SKM-1 (cell line): ENCODE data around the gene TOR1AIP2.
A peak's percentile ranks its signal among the peaks of the same experiment; 100 is the strongest.
"Not testable (repeated sequence)": the region's sequence is repeated elsewhere in the genome, so short reads cannot be mapped to it uniquely, and the experiment has no call there.

Experiments
- DNase-seq: peaks from one replicate; lab custom pipeline; 2025; ENCODE audit not compliant: unreplicated experiment; lab: John Stamatoyannopoulos, UW

The TOR1AIP2 gene

DNA sequence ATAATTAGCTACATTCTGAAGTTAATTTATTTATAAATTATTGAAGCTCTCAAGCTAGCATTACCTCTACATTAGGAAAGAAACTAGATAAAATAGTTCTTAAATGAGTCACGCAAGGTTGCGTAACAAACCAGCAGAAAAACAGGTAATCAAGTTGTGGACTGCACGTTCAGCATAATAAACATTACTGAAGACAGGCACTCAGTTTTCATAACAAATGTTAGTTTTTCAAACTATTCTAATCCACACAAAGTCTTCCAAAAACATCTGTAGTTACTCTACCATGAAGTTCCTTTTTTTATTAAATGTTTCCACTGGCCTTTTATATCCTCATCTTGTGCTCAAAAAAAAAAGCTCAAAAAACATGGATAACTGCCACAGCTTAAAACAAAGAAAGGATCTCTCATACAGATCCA is 1.3 kb downstream of the TOR1AIP2 start:
- no peak for DNase-seq

DNA sequence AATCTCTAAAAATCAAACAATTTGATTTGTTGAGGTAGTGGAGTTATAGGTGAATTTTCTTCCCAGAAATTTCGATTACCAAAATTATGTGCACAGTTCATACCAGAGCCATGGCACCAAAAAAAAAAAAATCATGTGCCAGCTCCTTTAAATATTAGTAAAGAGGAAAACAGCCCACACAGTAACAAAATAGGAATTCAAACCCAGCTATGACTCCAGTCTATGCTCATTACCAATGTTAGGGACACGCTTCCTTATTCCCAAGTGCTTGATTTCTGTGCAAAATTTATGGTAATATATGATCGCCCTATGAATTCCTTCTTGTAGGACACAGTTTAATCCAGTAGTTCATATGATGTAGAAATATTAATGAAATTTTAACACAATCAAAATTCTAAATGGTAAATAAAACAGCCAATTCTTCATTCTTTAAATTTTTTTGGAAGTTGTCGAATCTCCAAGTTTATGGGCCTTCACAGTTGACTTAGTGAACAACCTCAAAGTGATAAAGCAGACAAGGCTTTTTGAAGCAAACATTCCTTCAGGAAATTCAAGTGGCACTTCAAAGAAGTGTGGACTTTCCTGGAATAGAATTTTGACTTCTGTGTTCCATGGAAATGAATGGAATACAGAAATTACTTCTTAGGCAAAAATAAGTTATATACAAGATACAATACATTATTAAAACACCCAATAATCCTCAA is 1.9 kb downstream of the TOR1AIP2 start:
- DNase-seq = no peak

DNA sequence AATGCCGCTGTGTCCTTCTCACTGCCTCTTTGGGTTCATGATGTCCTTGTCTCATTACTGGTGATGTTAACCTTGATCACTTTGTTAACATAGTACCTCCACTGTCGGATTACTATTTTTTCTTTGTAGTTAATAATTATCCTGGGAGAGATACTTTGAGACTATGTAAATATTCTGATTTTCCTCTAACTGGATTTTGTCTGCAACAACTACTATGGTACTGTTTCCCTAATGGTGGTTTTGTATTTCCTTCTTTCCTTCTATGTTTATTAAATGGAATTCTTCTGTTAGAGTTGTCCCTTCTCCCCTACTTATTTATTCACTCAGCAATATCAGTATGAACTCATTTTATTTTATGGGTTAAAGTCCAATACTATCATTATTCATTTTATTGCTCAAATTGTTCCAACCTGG is 4.2 kb downstream of the TOR1AIP2 start:
- no peak for DNase-seq

DNA sequence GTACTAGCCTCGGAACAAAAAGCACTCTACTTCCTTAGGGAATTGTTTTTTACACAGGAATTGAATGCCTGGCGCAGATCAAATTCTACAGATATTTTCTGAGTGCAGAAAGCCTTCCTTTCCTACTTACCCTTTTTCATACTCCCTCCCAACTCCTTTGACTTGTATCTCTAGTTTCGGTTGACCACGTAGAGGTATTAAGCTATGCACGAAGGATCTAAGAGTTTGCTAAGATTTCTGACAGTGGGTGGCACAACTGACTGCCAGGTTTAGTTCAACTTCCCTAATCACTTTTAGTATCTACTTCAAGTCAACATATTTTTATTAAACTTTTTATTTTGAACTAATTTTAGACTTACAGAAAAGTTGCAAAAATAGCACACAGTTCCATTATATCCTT is 5.0 kb downstream of the TOR1AIP2 start:
- DNase-seq = no peak

DNA sequence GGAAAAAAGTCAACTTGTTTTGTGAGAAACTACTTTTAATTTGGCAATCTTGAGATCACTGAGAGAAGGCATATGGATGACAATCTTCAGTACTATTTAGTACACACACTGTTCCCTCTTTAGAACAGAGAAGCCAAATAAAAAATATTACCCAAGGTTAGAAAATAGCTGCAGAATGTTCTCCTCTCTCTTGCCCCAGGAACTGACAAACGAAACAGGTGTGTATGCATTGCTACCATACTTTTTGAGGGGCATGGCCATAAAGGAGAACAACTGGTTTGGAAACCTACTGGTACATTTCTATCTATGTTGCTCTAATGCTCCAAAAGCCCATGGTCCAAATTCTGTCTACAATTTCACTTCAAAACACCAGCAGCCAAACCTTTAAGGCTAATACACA is 5.7 kb downstream of the TOR1AIP2 start:
- no peak for DNase-seq

DNA sequence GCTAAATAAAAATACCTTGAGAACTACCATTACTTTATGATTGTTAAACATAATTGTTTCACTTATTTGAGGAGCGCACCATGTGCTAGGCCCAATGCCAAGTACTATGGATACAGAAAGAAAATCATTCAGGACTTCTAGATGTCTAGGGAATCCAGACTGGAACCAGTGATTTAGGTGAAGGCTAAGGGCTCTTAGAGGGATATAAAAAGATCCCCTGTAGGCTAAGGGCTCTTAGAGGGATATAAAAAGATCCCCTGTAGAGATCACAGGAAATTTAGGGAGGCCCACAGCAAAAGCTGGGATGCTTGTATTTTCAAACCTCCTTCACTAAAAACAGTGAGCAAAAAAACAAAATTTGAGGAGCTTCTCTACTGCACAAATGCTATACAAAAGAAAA is 6.7 kb downstream of the TOR1AIP2 start:
- DNase-seq = no peak

DNA sequence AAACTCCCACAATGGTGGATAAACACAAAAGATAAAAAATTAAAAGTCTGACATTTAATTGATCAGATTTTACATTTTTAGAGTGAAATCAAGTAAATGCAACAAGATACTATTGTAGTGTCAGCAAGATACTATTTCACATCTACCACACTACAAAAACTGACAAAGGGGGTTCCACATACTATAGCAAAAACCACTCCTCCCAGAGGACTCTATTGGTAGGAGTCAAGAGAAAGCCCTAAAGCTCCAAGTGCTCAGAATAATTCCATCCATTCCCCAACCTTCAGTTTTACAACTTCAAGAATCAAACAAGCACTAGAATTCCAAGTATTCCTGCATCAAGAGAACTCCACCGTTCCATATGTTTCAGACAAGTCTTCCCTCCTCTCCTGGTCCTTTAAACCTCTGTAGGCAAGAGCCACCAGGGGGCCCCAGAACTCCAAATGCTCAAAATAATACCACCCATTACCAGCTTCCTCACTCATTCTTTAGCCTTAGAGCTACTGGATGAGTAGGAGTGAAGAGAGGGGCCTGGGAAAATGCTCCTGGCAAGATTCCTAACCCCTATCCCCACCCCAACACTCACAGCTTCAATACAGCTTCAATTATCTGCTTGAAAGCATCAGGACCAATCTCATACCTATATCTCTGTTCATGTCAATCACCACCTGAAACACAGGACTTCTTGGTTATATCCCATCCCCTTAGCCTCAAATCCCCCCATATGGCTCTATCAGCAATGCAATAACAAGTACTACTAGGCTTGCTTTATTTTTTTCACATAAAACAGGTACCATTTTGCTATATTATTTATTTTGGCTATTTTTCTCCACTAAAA is 9.9 kb downstream of the TOR1AIP2 start:
- peak; percentile 67 for DNase-seq

DNA sequence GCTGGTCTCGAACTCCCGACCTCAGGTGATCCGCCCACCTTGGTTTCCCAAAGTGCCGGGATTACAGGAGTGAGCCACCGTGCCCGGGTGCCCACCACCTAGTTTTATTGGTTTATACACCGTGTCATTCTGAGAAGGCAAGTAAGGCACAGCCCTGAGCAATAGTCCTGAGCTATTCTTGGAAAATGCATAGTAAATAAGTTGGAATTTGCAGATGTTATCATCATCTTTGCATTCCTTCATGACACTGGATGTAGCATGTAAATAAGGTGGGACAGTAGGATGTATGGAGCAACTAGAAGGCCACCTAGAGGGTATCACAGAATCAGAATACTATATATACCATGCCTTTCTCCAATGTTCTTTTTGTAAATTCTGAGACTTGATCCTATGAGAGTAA is 11.0 kb downstream of the TOR1AIP2 start:
- DNase-seq = no peak

DNA sequence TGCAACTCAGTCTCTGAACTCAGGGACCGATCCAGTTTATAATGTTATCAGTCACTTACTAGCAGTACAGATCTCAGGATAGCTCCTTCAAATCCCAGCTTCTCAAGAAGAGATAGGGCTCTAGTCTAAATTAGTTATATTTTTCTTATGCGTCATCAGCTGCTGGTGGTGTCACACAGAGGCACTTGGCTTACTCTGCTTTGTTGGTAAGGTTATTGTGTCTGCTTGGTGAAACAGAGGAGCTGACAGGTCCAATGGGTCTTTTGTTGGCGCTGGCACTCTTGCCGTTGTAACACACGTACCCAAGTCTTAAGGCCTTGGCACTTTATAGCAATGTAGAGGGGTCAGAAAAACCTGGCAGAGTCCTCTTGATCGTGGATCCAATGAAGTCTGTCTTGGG is 12.2 kb downstream of the TOR1AIP2 start:
- DNase-seq = no peak

DNA sequence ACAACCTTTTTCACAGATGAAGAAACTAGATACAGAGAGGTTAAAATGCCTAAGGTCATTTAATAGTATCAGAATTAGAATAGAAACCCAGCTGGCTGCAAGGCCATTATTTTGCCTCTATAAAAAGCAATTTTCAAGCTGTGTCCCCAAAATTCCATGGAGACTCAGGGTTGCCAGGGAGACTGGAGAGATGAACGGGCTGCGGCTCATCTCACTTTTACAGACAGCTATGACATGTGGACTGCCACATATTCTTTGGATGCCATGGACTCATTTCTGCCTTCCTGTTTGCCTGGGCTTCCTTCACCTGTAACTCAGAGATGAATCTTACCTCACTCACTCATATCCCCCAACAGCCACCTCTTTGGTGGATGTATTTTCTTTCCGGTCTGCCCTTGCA is 17.0 kb downstream of the TOR1AIP2 start:
- no peak for DNase-seq

DNA sequence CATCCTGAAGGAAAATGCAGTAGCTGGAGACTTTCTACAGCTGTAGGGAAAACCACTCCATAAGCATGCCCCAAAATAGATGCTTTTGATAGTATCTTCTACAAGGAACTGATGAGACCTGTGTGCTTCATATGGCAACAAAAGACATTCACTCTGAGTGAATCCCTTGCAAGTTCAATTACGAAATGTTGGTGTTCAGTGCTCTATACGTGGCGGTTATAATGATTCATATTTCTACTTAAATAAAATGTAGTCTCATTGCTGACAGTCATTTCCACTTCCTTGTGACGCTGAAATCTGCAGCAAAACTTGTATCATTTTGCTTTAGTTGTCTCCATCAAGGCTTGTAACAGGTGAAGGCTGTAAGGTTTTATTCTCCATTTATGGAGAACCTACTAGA is 20.6 kb downstream of the TOR1AIP2 start:
- DNase-seq = no peak

DNA sequence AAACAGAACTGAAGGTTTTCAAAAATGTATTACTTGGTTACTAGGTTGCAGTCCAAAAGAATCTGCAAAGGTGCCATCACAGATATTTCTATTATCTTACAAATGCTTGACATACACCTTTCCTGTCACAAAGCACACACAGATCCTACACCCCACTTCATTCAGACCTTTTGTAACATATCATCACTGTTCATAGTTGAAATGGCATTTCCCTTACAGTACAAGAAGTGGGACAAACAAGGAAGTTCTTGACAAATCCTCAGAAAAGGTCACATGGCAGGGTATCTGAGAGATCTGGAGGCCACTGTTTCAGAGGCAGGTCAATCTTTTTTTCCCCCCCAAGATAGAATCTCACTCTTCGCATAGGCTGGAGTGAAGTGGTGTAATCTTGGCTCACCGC is 21.3 kb downstream of the TOR1AIP2 start:
- DNase-seq = no peak

DNA sequence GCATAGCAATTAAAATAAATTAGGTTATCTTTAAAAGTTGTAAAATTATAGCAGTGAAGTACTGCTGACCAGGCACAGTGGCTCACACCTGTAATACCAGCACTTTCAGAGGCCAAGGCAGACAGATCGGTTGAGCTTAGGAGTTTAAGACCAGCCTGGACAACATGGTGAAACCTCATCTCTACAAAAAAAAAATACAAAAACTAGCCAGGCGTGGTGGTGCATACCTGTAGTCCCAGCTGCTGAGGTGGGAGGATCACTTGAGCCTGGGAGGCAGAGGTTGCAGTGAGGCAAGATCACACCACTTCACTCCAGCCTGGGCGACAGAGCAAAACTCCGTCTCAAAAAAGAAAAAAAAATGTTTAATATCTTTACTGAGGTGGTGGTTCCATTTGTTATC is 21.8 kb downstream of the TOR1AIP2 start:
- DNase-seq = not testable (repeated sequence)

DNA sequence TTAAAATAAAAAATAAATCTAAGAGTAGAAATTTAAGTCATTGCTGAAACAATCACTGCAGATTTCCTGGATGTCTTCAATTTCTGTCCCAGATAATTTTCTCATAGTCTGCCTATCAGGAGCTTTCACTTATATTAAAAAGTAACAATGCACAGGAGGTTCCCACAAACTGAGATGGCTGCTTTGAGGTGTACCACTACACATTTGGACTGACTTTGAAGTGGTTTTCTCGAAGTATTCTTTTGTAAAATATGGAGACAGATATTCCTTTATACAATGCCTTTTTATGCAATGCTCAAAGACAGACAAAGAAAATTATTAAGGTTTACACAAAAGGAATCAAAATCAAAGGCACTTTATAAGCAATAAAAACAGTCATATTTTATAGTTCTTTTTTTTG is 24.5 kb downstream of the TOR1AIP2 start:
- no peak for DNase-seq

DNA sequence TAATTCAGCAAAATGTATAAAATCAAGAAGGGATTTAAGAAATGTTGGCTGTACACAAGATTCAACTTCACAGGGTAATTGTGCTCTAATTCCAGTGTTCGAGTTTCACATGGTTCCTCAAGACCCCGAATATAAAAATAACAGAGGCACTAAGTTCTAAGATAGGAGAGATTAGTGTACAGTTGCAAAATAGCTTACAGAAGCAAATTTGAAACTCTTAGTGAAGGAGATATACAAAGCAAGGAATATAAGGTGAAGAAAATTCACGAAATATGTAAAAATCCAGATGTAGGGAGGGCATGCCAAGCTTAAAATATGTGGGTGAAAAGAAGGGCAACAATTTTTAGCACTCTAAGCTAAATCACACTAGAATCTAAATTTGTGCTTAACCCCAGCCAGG is 29.4 kb downstream of the TOR1AIP2 start:
- no peak for DNase-seq

DNA sequence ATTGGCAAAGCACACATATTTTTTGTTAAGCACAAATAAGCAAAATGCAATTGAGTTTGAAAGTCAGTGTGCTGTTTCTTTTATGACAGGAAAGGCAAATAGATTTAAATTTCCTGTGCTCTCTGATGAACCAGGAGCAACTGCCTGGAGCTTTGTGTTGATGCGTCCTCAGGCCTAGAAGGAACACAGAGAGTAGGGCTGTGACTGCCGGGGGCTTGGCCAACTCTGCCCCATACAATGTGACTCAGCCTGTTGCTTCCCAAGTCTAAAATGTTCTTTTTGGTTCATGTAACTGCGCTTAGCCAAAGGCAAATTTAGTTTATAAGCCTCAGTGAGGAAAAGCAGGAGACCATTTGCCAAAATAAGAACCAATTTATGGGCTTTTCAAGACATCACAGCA is 37.5 kb downstream of the TOR1AIP2 start:
- no peak for DNase-seq

DNA sequence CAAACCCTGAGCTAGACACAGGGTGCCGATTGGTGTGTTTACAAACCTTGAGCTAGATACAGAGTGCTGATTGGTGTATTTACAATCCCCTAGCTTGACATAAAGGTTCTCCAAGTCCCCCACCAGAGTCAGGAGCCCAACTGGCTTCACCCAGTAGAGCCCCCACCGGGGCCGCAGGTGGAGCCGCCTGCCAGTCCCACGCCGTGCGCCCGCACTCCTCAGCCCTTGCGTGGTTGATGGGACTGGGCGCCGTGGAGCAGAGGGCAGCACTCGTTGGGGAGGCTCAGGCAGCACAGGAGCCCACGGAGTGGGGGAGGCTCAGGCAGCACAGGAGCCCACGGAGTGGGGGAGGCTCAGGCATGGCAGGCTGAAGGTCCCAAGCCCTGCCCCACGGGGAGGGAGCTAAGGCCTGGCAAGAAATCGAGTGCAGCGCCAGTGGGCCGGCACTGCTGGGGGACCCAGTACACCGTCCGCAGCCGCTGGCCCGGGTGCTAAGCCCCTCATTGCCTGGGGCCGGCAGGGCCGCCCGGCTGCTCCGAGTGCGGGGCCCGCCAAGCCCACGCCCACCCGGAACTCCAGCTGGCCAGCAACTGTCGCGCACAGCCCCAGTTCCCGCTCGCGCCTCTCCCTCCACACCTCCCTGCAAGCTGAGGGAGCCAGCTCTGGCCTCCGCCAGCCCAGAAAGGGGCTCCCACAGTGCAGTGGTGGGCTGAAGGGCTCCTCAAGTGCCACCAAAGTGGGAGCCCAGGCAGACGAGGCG is 40.7 kb downstream of the TOR1AIP2 start:
- not testable (repeated sequence) for DNase-seq

DNA sequence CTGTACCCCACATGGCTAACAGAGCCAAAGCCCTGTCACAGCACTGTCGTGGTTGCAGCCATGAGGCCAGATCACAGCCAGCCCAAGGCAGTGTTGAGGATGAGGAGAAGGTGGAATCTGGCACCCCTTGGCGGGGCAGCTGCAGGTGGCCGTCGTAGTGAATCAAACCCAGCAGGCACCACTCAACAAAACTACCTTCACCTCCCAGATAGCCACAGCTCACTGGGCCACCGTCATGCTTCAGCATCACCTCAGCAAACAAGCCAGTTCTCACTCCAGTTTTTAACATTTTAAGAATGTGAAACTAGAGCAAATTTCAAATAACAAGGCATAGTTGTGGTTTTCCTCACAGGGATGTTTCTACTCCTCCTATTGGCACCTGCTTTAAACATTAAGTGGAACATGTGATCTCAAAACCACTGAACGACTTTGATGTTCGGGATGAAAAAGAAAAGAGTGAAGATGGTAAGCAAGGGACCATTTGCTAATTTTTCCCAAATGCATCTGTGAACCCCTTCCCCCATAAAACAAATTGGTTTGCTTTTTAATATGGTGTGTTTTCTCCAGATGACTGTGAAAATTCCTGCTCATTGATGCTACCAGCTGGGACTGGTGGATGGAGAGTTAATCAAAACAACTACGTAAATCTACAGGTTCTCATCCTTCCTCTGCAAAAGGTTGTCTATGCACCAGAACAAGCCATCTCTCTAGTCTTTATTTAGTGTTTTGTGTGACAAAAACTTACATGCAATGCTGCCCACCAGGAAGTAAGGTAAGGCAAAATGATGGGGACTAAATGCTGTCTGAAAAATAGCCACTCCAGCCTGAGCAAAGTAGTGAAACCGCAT is 45.5 kb downstream of the TOR1AIP2 start:
- no peak for DNase-seq

DNA sequence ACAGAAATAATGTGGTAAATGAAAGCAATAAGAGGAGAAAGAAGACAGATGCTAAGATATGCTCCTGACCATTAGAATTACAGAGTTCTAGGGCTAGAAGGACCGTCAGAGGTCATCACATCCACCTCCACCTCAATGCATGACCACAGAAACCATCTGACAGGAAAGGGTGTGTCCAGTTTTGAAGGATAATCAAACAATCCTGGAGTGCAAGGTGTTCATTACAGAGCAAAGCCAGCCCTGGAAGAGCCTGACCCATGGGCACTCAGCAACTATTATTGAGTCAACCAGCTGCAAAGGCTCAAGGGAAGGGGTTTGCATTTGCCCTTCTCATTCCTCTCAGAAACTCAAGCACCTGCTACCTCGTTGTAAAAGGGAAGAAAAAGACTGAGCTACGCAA is 46.4 kb downstream of the TOR1AIP2 start:
- DNase-seq = no peak

DNA sequence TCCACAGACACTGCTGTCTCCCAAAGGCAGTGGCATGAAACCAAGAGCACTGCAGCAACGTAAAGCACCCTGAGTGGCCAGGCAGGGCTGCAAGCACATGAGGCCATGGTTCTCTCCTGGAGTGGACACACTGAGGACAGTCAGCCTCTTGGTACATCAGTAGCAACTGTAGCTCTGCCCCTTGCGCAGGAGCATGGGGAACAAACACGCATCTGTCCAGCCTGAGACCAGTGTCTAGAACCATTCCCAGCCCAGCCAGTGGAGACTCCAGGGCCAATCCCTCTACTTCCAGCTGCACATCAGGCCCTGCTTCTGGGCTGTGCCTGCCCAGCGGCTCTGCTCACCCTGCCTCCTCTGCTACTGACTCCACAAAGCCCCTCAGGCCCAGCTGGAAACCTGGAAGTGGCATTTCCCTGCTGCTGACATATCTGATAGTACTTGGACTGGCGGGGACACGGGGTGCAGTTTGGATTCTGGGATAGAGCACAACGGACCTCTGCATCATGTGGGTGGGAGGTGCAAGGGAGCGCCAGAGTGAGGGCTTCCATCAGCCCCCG is 49.0 kb downstream of the TOR1AIP2 start:
- DNase-seq = no peak
